Retina (tissue), 1 donor: ENCODE data around the gene NCKAP5L.

Experiments
- DNase-seq: peaks from one replicate; pipeline ENCODE4 v3.0.0-alpha.2; 2016

NCKAP5L gene

DNA sequence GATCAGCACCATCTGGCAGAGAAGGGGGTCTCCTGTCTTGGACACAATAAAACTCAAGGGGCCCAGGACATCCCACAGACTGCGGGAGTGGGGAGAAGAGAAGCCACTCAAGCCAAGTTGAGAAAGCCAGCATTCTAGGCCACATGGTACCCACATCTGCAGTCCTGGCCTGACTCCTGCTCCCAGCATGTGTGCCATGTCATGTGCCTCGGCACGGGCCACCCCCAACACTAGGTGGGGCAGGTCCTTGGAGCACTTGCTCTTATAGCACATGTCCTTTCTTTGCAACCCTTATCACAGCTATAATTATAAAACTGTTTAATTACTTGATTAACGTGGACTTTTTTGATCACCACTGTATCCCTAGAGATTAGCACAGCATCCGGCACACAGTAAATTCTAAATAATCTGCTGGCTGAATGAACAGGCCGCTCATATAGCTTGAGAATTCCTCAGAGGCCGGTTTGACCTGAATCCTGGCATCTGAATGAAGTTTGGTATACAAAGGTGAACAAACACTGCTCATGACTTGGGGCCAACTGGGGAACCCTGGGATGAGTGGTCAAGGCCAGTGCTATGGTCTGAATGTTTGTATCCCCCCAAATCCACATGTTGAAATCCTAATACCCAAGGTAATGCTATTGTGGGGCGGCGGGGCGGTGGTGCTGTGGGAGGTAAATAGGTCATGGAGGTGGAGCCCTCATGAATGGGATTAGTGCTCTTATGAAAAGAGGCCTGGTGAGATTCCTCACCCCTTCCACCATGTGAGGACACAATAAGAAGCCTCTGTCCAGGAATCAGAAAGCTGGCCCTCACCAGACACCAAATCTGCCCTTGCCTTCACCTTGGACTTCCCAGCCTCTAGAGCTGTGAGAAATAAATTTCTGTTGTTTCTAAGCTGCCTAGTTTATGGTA lies 6.6 kb downstream of the NCKAP5L start:
- no peak for DNase-seq

DNA sequence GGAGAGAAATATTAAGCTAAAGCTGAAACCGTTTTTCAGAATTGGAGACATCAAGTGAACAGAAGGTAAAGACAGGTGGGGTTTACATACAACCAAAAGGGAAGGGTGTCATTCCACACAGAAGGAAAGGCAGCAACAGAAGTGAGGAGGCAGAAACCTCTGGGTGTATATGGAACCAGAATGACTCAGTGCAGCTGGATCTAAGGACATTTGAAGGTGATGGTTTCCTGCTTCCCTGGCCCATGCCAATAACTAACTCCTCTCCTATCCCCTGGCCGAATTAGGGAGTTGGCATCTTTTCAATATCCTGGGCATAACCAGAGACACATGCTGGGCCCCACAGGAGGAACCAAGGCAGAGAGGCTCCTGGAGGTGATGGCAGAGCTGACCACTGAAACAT lies 8.4 kb downstream of the NCKAP5L start:
- no peak for DNase-seq

DNA sequence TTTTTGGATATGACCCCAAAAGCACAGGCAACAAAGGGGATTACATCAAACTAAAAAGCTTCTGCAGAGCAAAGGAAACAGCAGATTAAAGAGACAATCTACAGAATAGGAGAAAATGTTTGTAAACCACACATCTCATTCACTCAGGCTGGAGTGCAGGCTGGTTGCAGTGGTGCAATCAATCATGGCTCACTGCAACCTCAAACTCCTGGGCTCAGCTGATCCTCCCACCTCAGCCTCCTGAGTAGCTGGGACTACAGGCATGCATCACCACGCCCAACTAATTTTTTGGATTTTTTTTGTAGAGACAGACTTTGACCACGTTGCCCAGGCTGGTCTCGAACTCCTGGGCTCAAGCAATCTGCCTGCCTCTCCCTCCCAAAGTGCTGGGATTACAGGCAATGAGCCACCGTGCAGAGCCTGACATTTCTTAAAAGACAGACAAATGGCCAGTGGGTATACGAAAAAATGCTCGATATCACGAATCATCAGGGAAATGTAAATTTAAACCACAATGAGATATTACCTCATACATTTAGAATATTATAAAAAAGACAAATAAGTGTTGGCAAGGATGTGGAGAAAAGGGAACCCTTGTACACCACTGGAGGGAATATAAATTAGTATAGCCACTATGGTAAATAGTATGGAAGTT lies 9.8 kb downstream of the NCKAP5L start:
- DNase-seq = no peak

DNA sequence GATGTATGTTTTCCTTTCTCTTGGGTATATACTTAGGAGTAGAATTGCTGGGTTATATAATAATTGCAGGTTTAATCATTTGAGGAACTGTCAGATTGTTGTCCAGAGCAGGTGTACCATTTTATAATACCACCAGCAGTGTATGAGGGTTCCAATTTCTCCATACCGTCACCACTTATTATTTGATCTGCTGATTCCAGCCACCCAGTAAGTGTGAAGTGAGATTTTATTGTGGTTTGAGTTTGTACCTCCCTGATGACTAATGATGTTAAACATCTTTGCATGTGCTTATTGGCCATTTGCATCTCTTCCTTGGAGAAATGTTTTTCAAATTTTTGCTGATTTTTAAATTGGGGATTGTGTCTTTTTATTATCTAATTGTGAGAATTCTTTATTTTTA lies 15.1 kb downstream of the NCKAP5L start:
- DNase-seq = no peak

GRCh38 chr12:49811961-49812401 lies 16.2 kb downstream of the NCKAP5L start:
- DNase-seq = no peak

- no peak for DNase-seq
Observed at GRCh38 chr12:49811136-49811535, 17.1 kb downstream of the NCKAP5L start.

GRCh38 chr12:49809906-49810389 lies 18.3 kb downstream of the NCKAP5L start:
- DNase-seq = peak; percentile 38

- DNase-seq = peak; percentile 73
Observed at GRCh38 chr12:49809381-49809905, 18.8 kb downstream of the NCKAP5L start.

DNA sequence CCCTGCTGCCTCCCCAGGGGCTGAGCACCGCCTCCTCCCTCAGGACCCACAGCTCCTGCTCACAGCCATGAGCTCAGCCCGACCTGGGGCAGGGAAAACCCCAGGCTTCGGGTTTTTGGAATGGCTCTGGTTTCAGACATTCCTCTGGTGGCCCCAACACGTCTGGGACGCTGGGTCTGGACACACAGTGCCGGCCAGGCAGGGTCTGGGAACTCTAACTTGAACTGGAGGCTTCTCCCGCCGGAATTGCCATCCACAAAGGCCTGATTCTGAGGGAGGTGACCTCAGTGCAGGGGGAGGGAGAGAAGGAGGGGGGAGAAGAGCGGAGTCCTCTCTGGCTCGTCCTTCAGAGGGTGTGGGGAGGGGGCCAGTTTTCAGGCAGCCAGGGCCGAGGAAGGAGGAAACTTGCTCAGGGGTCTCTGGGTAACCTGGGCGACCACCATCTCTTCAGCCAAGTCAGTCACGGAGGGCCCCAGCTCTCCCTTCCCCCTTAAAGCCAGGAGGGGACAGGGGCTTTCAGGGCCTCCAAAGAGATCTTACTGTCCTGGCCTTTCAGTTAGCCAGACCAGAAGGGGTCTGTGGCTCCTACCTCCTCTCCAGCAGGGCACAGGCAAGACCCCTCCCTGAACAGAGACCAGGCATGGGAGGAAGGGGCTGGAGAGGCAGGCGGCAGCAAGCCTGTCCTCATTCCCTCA lies 19.4 kb downstream of the NCKAP5L start:
- peak; percentile 76 for DNase-seq

DNA sequence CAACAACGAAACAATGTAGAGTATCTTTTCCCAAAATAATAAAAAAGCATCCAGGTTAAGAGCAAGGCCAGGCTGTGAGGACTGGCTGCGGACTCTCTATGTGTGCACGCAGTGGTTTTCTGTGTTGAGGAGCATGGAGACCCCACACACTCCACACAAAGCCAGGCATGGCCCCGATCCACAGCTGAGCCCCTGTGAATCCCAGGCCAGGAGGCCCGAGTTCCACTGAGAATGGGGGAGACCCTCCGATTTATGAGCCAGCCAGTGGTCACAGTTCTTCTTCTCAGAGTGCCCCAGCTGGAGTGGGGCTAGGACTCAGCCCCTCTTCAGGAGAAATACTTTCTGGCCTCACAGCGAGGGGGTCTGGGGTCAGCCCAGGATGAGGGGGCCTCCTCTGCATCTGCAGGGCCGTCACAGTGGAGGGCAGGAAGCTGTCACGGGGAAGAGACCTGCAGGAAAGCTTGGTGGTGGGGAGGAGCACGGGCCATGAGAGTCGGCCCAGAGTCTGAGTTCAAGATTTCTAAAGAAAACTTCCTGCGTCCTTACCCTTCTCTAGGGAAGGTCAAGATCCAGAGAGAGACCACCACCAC lies 20.1 kb downstream of the NCKAP5L start:
- DNase-seq = no peak

DNA sequence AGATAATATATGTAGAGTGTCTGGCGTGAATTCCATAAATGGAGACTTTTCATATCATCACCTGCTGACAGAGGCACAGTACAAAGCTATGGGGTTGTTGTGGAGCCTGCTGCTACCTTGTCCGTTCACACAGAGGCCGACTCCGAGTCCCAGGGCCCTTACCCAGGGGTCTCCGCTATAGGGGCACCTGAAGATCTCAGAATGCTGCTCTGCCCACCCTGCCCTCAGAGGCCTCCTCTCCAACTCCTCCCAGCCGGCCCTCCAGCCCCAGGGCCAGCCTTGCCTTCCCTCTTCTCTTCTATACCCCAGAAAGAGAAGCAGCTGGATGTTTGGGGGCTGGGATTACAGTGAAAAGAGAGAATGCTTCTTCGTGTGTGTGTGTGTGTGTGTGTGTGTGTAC lies 21.3 kb downstream of the NCKAP5L start:
- DNase-seq = no peak

DNA sequence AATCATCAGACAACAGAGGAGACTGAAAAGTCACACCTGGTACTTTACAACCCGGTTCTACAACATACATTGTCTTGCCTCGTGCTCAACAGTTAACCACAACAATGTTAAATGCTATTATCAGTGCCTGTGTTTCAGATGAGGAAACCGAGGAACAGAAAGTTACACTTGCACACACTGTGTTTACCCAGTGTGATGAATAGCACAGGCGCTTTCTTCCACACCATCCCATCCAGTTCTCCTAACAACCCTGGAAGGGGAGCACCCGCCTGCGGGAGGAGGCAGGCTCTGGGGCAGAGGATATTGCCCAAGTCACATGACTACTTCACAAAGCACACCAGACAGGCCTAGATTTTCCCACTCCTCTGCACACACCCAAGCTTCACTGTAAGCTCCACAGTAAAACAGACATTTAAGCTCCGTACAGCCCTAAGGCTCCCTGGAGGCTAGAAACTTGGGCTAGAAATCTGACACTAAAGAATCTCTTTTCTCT lies 21.8 kb downstream of the NCKAP5L start:
- DNase-seq = no peak

GRCh38 chr12:49805409-49805808 lies 22.8 kb downstream of the NCKAP5L start:
- DNase-seq = no peak

DNA sequence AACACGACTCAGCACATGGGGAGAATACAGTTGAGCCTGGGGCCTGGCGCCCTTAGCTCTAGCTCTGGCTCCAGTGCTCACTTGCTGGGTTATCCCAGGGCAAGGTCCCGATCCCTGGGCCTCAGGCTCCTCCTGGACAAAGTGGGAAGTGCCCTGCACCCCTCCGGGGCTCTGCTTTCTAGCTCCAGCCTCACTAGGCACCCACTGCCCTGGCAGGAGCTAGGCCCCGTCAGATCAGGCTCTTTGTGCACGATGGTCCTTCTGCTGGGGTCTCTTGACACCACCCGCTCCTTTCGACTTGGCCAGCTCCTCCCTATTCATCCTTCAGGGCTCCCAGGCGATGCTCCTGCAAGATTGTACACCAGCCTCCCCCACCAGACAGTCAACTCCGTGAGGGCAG lies 23.4 kb downstream of the NCKAP5L start:
- no peak for DNase-seq

DNA sequence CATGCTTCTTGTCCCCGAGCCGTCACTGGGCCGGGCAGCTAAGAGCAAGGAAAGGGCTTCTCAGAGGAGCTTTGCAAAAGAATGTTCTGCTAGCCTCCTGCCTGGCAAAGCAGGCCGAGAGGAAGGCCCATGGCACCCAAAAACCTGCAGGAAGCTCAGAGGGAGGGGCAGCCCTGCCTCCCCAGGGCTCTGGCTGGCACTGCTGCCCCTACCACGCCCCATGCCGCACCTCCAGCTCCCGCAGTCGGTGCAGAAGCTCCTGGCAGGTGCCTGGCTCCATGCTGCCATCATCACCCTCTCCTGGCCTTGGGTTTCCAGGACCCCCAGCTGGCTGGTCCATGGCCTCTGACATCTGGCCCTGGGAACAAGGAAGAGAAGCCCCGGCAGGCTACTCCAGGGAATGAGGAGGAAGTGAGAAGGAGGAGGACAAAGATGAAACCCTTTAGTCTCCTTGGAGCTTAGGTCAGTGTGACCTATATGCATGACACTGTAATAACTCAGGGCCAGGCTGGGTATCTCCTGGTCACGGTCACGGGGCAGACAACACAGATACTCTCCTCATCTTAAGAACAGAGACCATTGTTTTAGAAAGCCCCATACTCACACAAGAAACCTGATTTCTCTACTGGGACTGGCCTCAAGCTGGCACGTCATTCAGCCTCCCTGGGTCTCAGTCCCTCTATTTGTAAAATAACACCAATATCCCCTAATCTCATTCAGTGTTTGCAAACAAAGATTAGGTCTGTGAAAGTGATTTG lies 24.3 kb downstream of the NCKAP5L start:
- no peak for DNase-seq

- no peak for DNase-seq
Observed at GRCh38 chr12:49801141-49802063, 26.8 kb downstream of the NCKAP5L start.

GRCh38 chr12:49800421-49801140 lies 27.6 kb downstream of the NCKAP5L start:
- DNase-seq = no peak

- DNase-seq = no peak
Observed at GRCh38 chr12:49798934-49799333, 29.3 kb downstream of the NCKAP5L start.

- no peak for DNase-seq
Observed at GRCh38 chr12:49798248-49798647, 30.0 kb downstream of the NCKAP5L start.

- DNase-seq = no peak
Observed at GRCh38 chr12:49797449-49797776, 30.8 kb downstream of the NCKAP5L start.
